Activated CD8-positive, alpha-beta memory T cell treated with anti-CD3 and anti-CD28 coated beads, Interleukin-2, amount 10 ng/mL, durations not matched to agents 7 days and 5 days (primary cell): ENCODE results near the gene TJP1. TPM values are rescaled to one million over a fixed set of nuclear protein-coding genes. Genes with fewer than 3 reads are reported as not detected.
"Not testable (repeated sequence)": the region's sequence is repeated elsewhere in the genome, so short reads cannot be mapped to it uniquely, and the experiment has no call there.

Experiments
- ATAC-seq: fragments of 150-1000 bp; cut with Tn5 transposase; one replicate; pipeline ENCODE4 v1.10.0; 2021; ENCODE audit warnings: moderate library complexity
- CTCF ChIA-PET: fragments of 350-600 bp; sonication (Branson Sonifier 250); formaldehyde crosslinking; loops from one replicate; lab custom pipeline; 2021; ENCODE audit warnings: antibody characterized with exemption; lab: Charles Lee
- DNase-seq: peaks from one replicate; pipeline ENCODE4 v3.0.0-alpha.2; 2020
- H3K27ac Mint-ChIP-seq: one replicate; pipeline ENCODE4 v1.8.0; 2021; ENCODE audit warnings: mild to moderate bottlenecking, mixed read lengths
- H3K27me3 Mint-ChIP-seq: one replicate; pipeline ENCODE4 v1.8.0; 2021; ENCODE audit warnings: mixed read lengths
- H3K36me3 Mint-ChIP-seq: one replicate; pipeline ENCODE4 v1.8.0; 2021; ENCODE audit warnings: mild to moderate bottlenecking, mixed read lengths
- H3K4me1 Mint-ChIP-seq: one replicate; pipeline ENCODE4 v1.8.0; 2021; ENCODE audit warnings: mixed read lengths
- H3K4me3 Mint-ChIP-seq: one replicate; pipeline ENCODE4 v1.8.0; 2021; ENCODE audit warnings: mild to moderate bottlenecking, moderate library complexity, mixed read lengths
- H3K9me3 Mint-ChIP-seq: one replicate; pipeline ENCODE4 v1.8.0; 2022; ENCODE audit warnings: low read depth, mixed read lengths
- total RNA-seq, 2 experiments: library from RNA; stranded (reverse); gene quantifications; one replicate each; pipeline ENCODE4 v1.2.3, GENCODE V29; 2021

TJP1 gene
- total RNA-seq, 2 experiments from 2014 or later: not detected

- DNase-seq (no peak), ATAC-seq (no peak)
- Mint-ChIP-seq H3K27me3 (peaks cover 11% of the 10 kb centered on the region), H3K9me3 (no peaks in the 10 kb centered on the region), H3K27ac (no peak overlapping the region), H3K4me1 (no peaks in the 10 kb centered on the region), H3K36me3 (no peaks in the 10 kb centered on the region), H3K4me3 (no peak overlapping the region)
- CTCF ChIA-PET: interaction anchor here (0.6 kb wide), 1 partner anchor 1518 kb away, joined by 3 read pairs; no protein-coding TSS in a partner anchor
Observed at GRCh38 chr15:29681166-29681845, 141.0 kb downstream of the TJP1 start.

GRCh38 chr15:29680465-29681165, 141.7 kb downstream of the TJP1 start:
- Mint-ChIP-seq H3K27me3 (peaks cover 11% of the 10 kb centered on the region), H3K4me3 (no peak overlapping the region), H3K4me1 (no peaks in the 10 kb centered on the region), H3K9me3 (no peaks in the 10 kb centered on the region), H3K27ac (no peak overlapping the region), H3K36me3 (no peaks in the 10 kb centered on the region)
- CTCF ChIA-PET: interaction anchor here (0.6 kb wide), 1 partner anchor 1518 kb away, joined by 3 read pairs; no protein-coding TSS in a partner anchor
- DNase-seq: no peak
- no peak for ATAC-seq

- no peaks in the 10 kb centered on the region for H3K4me1 Mint-ChIP-seq
- H3K27ac Mint-ChIP-seq: no peak overlapping the region
- H3K36me3 Mint-ChIP-seq: no peaks in the 10 kb centered on the region
- no peak for ATAC-seq
- H3K4me3 Mint-ChIP-seq: no peak overlapping the region
- DNase-seq: peak; percentile 16
- no peaks in the 10 kb centered on the region for H3K9me3 Mint-ChIP-seq
- CTCF ChIA-PET: no interaction called here
- H3K27me3 Mint-ChIP-seq: peaks cover 20% of the 10 kb centered on the region
Observed at GRCh38 chr15:29678504-29679034, 143.7 kb downstream of the TJP1 start.

GRCh38 chr15:29677871-29678461, 144.3 kb downstream of the TJP1 start:
- CTCF ChIA-PET: no interaction called here
- H3K27me3 Mint-ChIP-seq: peaks cover 24% of the 10 kb centered on the region
- no peaks in the 10 kb centered on the region for H3K9me3 Mint-ChIP-seq
- no peak for ATAC-seq
- DNase-seq: peak; percentile 26
- no peak overlapping the region for H3K4me3 Mint-ChIP-seq
- no peak overlapping the region for H3K27ac Mint-ChIP-seq
- no peaks in the 10 kb centered on the region for H3K4me1 Mint-ChIP-seq
- no peaks in the 10 kb centered on the region for H3K36me3 Mint-ChIP-seq

- ATAC-seq (no peak), DNase-seq (peak; percentile 11)
- CTCF ChIA-PET: no interaction called here
- Mint-ChIP-seq H3K27ac (no peak overlapping the region), H3K4me1 (no peaks in the 10 kb centered on the region), H3K9me3 (no peaks in the 10 kb centered on the region), H3K36me3 (no peaks in the 10 kb centered on the region), H3K4me3 (no peak overlapping the region), H3K27me3 (peaks cover 24% of the 10 kb centered on the region)
Observed at GRCh38 chr15:29677455-29677854, 144.8 kb downstream of the TJP1 start.

- CTCF ChIA-PET: no interaction called here
- Mint-ChIP-seq H3K36me3 (no peaks in the 10 kb centered on the region), H3K27me3 (peaks cover 24% of the 10 kb centered on the region), H3K27ac (no peak overlapping the region), H3K4me3 (no peak overlapping the region), H3K9me3 (no peaks in the 10 kb centered on the region), H3K4me1 (no peaks in the 10 kb centered on the region)
- DNase-seq: peak; percentile 15
- ATAC-seq: no peak
Observed at GRCh38 chr15:29676961-29677402, 145.3 kb downstream of the TJP1 start.

GRCh38 chr15:29676374-29676960, 145.8 kb downstream of the TJP1 start:
- ATAC-seq, H3K36me3 Mint-ChIP-seq, H3K9me3 Mint-ChIP-seq, H3K27ac Mint-ChIP-seq, CTCF ChIA-PET, DNase-seq, H3K4me3 Mint-ChIP-seq, H3K4me1 Mint-ChIP-seq: not testable (repeated sequence)
- peaks cover 24% of the 10 kb centered on the region for H3K27me3 Mint-ChIP-seq

GRCh38 chr15:29675791-29676301, 146.4 kb downstream of the TJP1 start:
- Mint-ChIP-seq H3K27ac (no peak overlapping the region), H3K4me3 (no peak overlapping the region), H3K9me3 (no peaks in the 10 kb centered on the region), H3K27me3 (peaks cover 24% of the 10 kb centered on the region), H3K36me3 (no peaks in the 10 kb centered on the region), H3K4me1 (no peaks in the 10 kb centered on the region)
- CTCF ChIA-PET: no interaction called here
- DNase-seq (peak; percentile 16), ATAC-seq (no peak)

GRCh38 chr15:29674661-29675533, 147.4 kb downstream of the TJP1 start:
- DNase-seq (no peak), ATAC-seq (no peak)
- Mint-ChIP-seq H3K4me1 (no peaks in the 10 kb centered on the region), H3K4me3 (no peak overlapping the region), H3K27me3 (peaks cover 24% of the 10 kb centered on the region), H3K9me3 (no peaks in the 10 kb centered on the region), H3K27ac (no peak overlapping the region), H3K36me3 (no peaks in the 10 kb centered on the region)
- CTCF ChIA-PET: no interaction called here

- DNase-seq (no peak), ATAC-seq (no peak)
- Mint-ChIP-seq H3K27ac (no peak overlapping the region), H3K4me1 (no peaks in the 10 kb centered on the region), H3K4me3 (no peak overlapping the region), H3K36me3 (no peaks in the 10 kb centered on the region), H3K9me3 (no peaks in the 10 kb centered on the region), H3K27me3 (peaks cover 24% of the 10 kb centered on the region)
- CTCF ChIA-PET: no interaction called here
Observed at GRCh38 chr15:29672923-29673809, 149.1 kb downstream of the TJP1 start.

GRCh38 chr15:29672446-29672845, 149.8 kb downstream of the TJP1 start:
- CTCF ChIA-PET: no interaction called here
- DNase-seq: no peak
- Mint-ChIP-seq H3K27ac (no peak overlapping the region), H3K27me3 (peaks cover 23% of the 10 kb centered on the region), H3K4me1 (no peaks in the 10 kb centered on the region), H3K36me3 (no peaks in the 10 kb centered on the region), H3K9me3 (no peaks in the 10 kb centered on the region), H3K4me3 (no peak overlapping the region)
- no peak for ATAC-seq

GRCh38 chr15:29672046-29672445, 150.2 kb downstream of the TJP1 start:
- DNase-seq, H3K9me3 Mint-ChIP-seq, H3K27ac Mint-ChIP-seq, ATAC-seq, H3K4me3 Mint-ChIP-seq, H3K36me3 Mint-ChIP-seq, H3K4me1 Mint-ChIP-seq, CTCF ChIA-PET: not testable (repeated sequence)
- peaks cover 19% of the 10 kb centered on the region for H3K27me3 Mint-ChIP-seq
